ENCODE data around the gene DOCK3.
"Not testable (repeated sequence)": the region's sequence is repeated elsewhere in the genome, so short reads cannot be mapped to it uniquely, and the experiment has no call there.

The DOCK3 gene

DNA sequence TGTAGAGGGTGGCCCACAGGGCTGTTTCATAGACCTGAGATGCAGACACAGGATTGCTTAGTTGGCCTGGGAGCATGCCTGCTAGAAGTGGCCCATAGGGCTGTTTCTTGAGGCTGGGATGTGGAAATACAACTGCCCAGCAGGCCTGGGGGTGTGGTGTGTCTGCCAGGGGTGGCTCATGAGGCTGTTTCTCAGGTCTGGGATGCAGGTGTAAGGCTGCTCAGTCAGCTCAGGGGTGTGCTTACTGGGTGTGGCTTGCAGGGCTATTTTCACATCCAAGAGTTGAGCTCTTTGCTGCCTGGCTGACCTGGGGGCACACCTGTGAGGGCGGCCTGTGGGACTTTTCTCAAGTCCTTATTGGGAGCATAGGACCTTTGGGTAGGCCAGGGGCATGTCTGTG is 131.3 kb downstream of the DOCK3 start:
- no peak for DNase-seq

GRCh38 chr3:50806806-50807205 is 132.1 kb downstream of the DOCK3 start:
- no peak for DNase-seq

DNA sequence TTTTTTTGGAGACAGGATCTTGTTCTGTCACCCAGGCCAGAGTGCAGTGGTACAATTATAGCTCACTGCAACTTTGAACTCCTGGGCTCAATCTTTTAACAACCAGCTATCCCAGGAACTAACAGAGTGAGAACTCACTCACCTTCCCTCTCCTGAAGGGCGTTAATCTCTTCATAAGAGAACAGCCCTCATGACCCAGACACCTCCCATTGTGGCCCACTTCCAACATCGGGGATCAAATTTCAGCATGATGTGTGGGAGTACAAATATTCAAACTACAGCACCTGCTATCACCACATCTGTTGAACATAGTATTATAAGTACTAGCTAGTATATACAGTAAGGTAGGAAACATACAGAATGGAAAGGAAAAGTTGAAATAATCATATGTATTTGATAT is 132.5 kb downstream of the DOCK3 start:
- no peak for DNase-seq

- no peak for DNase-seq
Measured at GRCh38 chr3:50811893-50812292, 137.2 kb downstream of the DOCK3 start.

- DNase-seq, result no peak
Measured at GRCh38 chr3:50815844-50816243, 141.1 kb downstream of the DOCK3 start.

- DNase-seq, result no peak
Measured at GRCh38 chr3:50816894-50817293, 142.2 kb downstream of the DOCK3 start.

- DNase-seq, result no peak
Measured at GRCh38 chr3:50817756-50818529, 143.2 kb downstream of the DOCK3 start.

DNA sequence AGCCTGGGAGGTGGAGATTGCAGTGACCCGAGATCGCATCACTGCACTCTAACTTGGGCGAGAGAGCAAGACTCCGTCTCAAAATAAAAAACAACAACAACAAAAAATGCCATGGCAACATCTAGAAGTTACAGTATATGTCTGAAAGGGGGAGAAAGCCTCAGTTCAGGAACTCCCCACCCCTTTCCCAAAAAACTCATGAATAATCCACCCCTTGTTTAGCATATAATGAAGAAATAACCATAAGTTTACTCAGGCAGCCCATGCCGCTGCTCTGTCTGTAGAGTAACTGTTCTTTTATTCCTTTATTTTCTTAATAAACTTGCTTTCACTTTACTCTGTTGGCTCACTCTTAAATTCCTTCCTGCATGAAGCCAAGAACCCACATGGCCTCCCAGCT is 145.2 kb downstream of the DOCK3 start:
- no peak for DNase-seq

DNA sequence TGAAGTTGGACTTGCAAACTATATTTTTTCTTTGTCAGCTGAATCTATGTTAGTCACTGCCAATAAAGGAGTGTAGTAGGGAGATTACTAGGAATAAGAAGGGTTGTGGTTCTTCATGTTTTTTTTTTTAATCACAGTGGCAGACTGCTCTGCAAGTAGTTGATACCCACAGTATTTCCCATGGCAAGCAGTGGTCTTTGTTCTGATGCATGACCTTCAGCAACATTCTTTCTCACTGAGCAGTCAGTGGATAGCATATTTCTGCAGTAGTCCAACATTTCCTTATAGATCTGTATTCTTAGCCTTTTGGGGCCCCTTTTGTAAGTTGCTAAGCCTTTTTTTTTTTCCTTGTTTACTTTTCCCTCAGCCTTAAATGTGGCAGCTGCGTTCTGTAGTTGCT is 151.1 kb downstream of the DOCK3 start:
- DNase-seq, result no peak

- no peak for DNase-seq
Measured at GRCh38 chr3:50830451-50830850, 155.7 kb downstream of the DOCK3 start.

DNA sequence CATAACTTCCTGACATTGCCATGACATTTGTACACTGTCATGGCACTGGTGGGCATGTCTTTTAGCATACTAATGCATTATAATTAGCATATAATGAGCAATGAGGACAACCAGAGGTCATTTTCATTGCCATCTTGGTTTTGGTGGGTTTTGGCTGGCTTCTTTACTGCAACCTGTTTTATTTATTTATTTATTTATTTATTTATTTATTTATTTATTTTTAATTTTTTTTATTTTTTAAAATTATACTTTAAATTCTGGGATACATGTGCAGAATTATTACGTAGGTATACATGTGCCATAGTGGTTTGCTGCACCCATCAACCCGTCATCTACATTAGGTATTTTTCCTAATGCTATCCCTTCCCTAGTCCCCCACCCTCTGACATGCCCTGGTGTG is 156.3 kb downstream of the DOCK3 start:
- not testable (repeated sequence) for DNase-seq

DNA sequence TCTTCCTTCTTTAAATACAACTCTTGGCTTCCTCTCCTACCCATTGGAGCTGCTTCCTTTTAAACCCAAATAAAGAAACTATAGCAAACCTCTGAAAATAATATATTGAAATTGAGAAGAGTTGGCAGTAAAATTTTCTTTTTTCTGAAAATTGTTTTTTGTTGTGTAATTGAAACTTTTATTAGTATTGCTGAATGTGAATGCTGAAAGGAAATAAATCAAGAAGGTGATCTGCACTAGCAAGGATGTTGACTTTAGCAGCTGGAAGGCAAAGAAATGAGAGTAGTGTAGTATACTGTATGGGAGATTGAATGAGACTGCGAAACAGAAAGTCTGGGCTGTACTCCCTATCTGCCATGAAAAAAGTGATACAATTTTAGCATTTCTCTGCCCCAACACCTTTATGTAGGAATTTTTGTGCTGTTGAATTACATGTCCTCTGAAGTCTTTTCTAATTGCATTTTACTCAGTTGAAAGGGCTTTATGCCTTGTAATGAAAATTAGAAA is 166.3 kb downstream of the DOCK3 start:
- DNase-seq, result no peak

DNA sequence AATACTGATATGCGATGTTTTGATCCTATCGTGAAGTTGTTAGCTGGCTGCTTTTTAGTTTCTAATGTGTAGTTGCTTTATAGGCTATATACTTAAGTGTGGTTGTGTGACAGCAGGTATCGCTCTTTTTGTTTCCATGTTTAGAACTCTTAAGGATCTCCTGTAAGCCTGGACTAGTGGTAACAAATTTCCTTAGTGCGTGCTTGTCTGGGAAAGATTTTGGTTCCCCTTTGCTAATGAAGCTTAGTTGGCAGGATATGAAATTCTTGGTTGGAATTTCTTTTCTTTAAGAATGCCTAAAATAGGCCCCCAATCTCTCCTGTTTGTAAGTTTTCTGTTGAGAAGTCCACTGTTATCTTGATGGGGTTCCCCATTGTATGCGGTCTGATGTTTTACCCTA is 173.6 kb downstream of the DOCK3 start:
- no peak for DNase-seq

DNA sequence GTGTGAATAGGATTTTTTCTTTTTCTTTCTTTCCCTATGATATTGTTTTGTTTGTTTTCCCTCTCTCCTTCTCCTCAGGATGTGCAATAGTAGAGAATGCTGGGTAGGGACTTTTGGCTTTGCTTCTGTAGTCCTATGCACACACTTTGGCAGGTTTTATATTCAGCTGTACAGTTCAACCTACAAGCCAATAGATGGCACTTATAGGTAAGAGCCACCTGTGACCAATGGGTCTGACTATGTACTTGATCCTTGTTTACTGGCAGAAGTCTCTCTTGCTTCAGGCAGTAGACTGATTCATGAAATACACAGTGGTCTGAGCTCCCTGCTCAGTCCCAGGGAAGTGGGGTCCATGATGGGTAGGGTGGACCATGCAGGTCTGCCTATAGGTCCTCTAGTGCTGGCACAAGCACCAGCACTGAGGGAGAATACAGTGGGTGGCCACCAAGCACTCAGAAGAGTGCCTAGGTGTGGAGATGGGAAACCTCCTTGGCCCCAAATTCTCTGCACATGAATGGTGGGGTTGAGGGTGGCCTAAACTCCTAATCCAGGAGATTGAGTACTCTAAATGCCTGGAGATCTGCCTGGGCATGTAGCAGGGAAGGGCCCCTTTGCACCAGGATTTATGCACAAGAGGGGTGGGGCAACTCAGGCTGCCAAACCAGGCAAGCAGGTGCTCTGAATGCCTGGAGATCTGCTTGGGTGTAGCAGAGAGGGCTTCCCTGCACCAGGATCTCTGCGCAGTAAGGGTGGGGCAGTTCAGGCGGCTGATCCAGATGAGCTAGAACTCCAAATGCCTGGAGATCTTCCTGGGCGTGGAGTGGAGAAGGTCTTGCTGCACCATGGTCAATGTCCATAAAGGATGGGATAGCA is 176.1 kb downstream of the DOCK3 start:
- no peak for DNase-seq

- DNase-seq, result no peak
Measured at GRCh38 chr3:50853936-50854335, 179.2 kb downstream of the DOCK3 start.

DNA sequence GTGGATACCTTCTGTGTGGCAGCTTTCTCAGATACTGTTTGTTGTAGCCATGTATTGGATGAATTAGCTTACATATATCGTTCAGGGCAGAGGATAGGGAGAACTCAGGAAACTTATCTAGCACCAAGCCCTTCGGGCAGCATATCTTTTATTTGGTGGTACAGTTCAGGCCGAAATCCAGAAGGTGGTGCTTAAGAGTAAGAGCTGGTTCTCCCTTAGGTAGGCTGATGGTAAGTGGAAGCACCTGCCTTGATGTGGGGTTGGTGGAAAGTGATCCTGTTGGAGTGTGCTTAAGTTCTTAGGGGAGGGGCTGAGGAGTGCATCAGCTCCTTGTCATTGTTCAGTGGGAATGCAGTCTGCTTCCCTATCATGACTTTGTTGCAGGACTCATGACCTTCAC is 187.5 kb downstream of the DOCK3 start:
- no peak for DNase-seq

- no peak for DNase-seq
Measured at GRCh38 chr3:50873376-50874157, 198.8 kb downstream of the DOCK3 start.

DNA sequence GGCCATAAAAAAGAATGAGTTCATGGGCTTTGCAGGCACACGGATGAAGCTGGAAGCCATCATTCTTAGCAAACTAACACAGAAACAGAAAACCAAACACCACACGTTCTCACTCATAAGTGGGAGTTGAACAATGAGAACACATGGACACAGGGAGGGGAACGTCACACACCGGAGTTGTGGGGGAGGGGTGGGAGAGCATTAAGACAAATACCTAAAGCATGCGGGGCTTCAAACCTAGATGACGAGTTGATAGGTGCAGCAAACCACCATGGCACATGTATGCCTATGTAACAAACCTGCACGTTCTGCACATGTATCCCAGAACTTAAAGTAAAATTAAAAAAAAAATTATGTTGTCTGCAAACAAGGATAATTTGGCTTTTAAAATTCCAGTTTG is 200.1 kb downstream of the DOCK3 start:
- DNase-seq, result not testable (repeated sequence)

DNA sequence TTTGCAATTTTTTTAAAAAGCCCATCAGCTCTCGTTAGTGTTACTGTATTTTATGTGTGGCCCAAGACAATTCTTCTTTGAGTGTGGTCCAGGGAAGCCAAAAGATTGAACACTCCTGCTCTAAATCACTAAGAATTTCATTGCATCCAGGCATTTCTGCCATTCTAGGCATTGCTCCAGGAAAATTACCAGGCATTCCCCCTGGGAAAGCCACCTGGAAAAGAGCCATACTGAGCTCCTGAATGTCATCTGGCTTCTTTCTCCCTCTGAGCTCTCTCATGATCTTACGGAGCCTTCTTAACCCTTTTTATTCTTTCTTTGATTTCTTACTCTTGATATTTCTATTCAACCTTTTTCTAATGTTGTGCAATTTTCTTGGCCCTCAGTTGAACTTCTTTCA is 202.2 kb downstream of the DOCK3 start:
- no peak for DNase-seq

DNA sequence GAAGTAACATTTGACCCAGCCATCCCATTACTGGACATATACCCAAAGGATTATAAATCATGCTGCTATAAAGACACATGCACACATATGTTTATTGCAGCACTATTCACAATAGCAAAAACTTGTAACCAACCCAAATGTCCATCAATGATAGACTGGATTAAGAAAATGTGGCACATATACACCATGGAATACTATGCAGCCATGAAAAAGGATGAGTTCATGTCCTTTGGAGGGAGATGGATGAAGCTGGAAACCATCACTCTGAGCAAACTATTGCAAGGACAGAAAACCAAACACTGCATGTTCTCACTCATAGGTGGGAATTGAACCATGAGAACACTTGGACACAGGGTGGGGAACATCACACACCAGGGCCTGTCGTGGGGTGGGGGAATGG is 208.0 kb downstream of the DOCK3 start:
- not testable (repeated sequence) for DNase-seq

DNA sequence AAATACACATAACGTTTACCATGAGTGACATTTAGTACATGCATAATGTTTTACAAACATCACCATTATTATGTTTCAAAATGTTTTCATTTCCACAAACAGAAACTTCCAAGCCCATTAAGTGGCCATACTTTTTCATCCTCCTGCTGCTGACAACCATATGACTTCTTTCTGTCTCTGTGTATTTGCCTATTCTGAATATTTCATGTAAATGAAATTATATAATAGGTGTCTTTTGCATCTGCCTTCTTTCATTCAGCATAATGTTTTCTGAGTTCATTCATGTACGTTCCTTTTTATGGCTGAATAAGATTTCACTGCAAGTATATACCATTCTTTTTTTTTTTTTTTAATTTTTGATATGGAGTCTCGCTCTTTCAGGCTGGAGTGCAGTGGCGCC is 209.0 kb downstream of the DOCK3 start:
- no peak for DNase-seq

- no peak for DNase-seq
Measured at GRCh38 chr3:50885070-50885850, 210.5 kb downstream of the DOCK3 start.
